Measurements from ENCODE around the gene AOAH.

Gene AOAH

GRCh38 chr7:36642010-36642409 lies 82.3 kb downstream of the AOAH start:
- no peak for DNase-seq (ENCODE audit: low read depth)
- no peak for TF ChIP-seq CTCF (IDR thresholded peaks at IDR 0.05; ENCODE audit: control insufficient read depth, insufficient read depth, low read depth, low read length, missing control alignments)
- H3K4me3 ChIP-seq (ENCODE audit: control insufficient read depth, low read depth, low read length): no peak overlapping the region

- H3K4me3 ChIP-seq (ENCODE audit: control insufficient read depth, low read depth, low read length): no peak overlapping the region
- DNase-seq (ENCODE audit: low read depth): no peak
- TF ChIP-seq CTCF (IDR thresholded peaks at IDR 0.05; ENCODE audit: control insufficient read depth, insufficient read depth, low read depth, low read length, missing control alignments): no peak
Observed at GRCh38 chr7:36640682-36641081, 83.6 kb downstream of the AOAH start.

GRCh38 chr7:36639826-36640225 lies 84.5 kb downstream of the AOAH start:
- no peak for TF ChIP-seq CTCF (IDR thresholded peaks at IDR 0.05; ENCODE audit: control insufficient read depth, insufficient read depth, low read depth, low read length, missing control alignments)
- no peak for DNase-seq (ENCODE audit: low read depth)
- no peak overlapping the region for H3K4me3 ChIP-seq (ENCODE audit: control insufficient read depth, low read depth, low read length)

- DNase-seq (ENCODE audit: low read depth): no peak
- H3K4me3 ChIP-seq (ENCODE audit: control insufficient read depth, low read depth, low read length): no peak overlapping the region
- no peak for TF ChIP-seq CTCF (IDR thresholded peaks at IDR 0.05; ENCODE audit: control insufficient read depth, insufficient read depth, low read depth, low read length, missing control alignments)
Observed at GRCh38 chr7:36638586-36639263, 85.6 kb downstream of the AOAH start.

GRCh38 chr7:36638140-36638539 lies 86.2 kb downstream of the AOAH start:
- DNase-seq (ENCODE audit: low read depth): no peak
- no peak for TF ChIP-seq CTCF (IDR thresholded peaks at IDR 0.05; ENCODE audit: control insufficient read depth, insufficient read depth, low read depth, low read length, missing control alignments)
- H3K4me3 ChIP-seq (ENCODE audit: control insufficient read depth, low read depth, low read length): no peak overlapping the region

- H3K4me3 ChIP-seq (ENCODE audit: control insufficient read depth, low read depth, low read length): no peak overlapping the region
- TF ChIP-seq CTCF (IDR thresholded peaks at IDR 0.05; ENCODE audit: control insufficient read depth, insufficient read depth, low read depth, low read length, missing control alignments): no peak
- no peak for DNase-seq (ENCODE audit: low read depth)
Observed at GRCh38 chr7:36637417-36637816, 86.9 kb downstream of the AOAH start.

Data from AG09309 (cell line).